Liver (tissue), 3 donors: ENCODE measurements around the gene TIPRL.

Experiments
- EGR1 ChIP-seq, 2 donors: IDR thresholded peaks; 2 replicates each; pipeline ENCODE4 v1.6.1; 2016 to 2018; ENCODE audit warnings: antibody characterized with exemption in 2 of 2, low read depth in 2 of 2
- GABPA ChIP-seq, 2 donors: IDR thresholded peaks in 1 of 2; conservative IDR thresholded peaks in 1 of 2; 2 replicates each; pipeline ENCODE4 v1.6.1; 2016; ENCODE audit warnings: antibody characterized with exemption in 2 of 2, mild to moderate bottlenecking in 1 of 2, moderate library complexity in 1 of 2
- JUND ChIP-seq, 2 donors: IDR thresholded peaks; 2 replicates each; pipeline ENCODE4 v1.6.1; 2016; ENCODE audit warnings: antibody characterized with exemption in 2 of 2
- RAD21 ChIP-seq, 2 donors: IDR thresholded peaks; 2 replicates each; pipeline ENCODE4 v1.6.1; 2016; ENCODE audit warnings: antibody characterized with exemption in 2 of 2, mild to moderate bottlenecking in 2 of 2
- SP1 ChIP-seq: IDR thresholded peaks from 2 replicates; pipeline ENCODE4 v1.6.1; 2018; ENCODE audit warnings: antibody characterized with exemption, mild to moderate bottlenecking
- TAF1 ChIP-seq: conservative IDR thresholded peaks from 2 replicates; pipeline ENCODE4 v1.6.1; 2016; ENCODE audit warnings: antibody characterized with exemption, mild to moderate bottlenecking
- YY1 ChIP-seq: IDR thresholded peaks from 2 replicates; pipeline ENCODE4 v1.6.1; 2016; ENCODE audit warnings: antibody characterized with exemption, mild to moderate bottlenecking
- TF ChIP-seq, protein P1 (sequence below): fragments of 150-350 bp; IDR thresholded peaks from 2 replicates; pipeline ENCODE4 v1.5.1; 2017; ENCODE audit warnings: improper control_type of control experiment, low read depth, low read length; ENCODE audit not compliant: missing input control
- TF ChIP-seq, protein P2 (sequence below): IDR thresholded peaks from 2 replicates; pipeline ENCODE4 v1.6.1; 2016; ENCODE audit warnings: antibody characterized with exemption, mild to moderate bottlenecking
- TF ChIP-seq, protein P3 (sequence below): IDR thresholded peaks from 2 replicates; pipeline ENCODE4 v1.6.1; 2016; ENCODE audit warnings: antibody characterized with exemption
- donor health status: healthy.
- donor health status: healthy.

DNA sequence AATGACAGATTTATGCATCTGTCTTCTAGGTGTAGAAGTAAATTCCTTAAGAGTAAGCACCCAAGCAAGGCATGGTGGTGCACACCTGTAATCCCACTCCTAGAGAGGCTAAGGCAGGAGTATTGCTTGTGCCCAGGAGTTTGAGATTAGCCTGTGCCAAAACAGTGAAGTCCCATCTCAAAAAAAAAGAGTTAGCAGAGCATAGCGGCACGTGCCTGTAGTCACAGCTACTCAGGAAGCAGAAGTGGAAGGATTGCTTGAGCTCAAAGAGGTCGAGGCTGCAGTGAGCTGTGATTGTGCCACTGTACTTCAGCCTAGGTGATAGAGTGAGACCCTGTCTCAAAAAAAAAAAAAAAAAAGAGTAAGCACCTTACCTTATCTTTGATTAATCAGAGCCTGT, 15.1 kb upstream of the TIPRL start:
- TF ChIP-seq GABPA (IDR thresholded peaks at IDR 0.05 in 1 of 2, conservative IDR thresholded peaks at IDR 0.05 in 1 of 2) (no peak), RAD21 (IDR thresholded peaks at IDR 0.05) (no peak), EGR1 (IDR thresholded peaks at IDR 0.05; ENCODE audit: low read depth in 2 of 2) (no peak), YY1 (no peak), JUND (IDR thresholded peaks at IDR 0.05) (no peak), SP1 (no peak), TAF1 (no peak)
- TF ChIP-seq, protein P1, sequence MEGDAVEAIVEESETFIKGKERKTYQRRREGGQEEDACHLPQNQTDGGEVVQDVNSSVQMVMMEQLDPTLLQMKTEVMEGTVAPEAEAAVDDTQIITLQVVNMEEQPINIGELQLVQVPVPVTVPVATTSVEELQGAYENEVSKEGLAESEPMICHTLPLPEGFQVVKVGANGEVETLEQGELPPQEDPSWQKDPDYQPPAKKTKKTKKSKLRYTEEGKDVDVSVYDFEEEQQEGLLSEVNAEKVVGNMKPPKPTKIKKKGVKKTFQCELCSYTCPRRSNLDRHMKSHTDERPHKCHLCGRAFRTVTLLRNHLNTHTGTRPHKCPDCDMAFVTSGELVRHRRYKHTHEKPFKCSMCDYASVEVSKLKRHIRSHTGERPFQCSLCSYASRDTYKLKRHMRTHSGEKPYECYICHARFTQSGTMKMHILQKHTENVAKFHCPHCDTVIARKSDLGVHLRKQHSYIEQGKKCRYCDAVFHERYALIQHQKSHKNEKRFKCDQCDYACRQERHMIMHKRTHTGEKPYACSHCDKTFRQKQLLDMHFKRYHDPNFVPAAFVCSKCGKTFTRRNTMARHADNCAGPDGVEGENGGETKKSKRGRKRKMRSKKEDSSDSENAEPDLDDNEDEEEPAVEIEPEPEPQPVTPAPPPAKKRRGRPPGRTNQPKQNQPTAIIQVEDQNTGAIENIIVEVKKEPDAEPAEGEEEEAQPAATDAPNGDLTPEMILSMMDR: no peak
- TF ChIP-seq, protein P2, sequence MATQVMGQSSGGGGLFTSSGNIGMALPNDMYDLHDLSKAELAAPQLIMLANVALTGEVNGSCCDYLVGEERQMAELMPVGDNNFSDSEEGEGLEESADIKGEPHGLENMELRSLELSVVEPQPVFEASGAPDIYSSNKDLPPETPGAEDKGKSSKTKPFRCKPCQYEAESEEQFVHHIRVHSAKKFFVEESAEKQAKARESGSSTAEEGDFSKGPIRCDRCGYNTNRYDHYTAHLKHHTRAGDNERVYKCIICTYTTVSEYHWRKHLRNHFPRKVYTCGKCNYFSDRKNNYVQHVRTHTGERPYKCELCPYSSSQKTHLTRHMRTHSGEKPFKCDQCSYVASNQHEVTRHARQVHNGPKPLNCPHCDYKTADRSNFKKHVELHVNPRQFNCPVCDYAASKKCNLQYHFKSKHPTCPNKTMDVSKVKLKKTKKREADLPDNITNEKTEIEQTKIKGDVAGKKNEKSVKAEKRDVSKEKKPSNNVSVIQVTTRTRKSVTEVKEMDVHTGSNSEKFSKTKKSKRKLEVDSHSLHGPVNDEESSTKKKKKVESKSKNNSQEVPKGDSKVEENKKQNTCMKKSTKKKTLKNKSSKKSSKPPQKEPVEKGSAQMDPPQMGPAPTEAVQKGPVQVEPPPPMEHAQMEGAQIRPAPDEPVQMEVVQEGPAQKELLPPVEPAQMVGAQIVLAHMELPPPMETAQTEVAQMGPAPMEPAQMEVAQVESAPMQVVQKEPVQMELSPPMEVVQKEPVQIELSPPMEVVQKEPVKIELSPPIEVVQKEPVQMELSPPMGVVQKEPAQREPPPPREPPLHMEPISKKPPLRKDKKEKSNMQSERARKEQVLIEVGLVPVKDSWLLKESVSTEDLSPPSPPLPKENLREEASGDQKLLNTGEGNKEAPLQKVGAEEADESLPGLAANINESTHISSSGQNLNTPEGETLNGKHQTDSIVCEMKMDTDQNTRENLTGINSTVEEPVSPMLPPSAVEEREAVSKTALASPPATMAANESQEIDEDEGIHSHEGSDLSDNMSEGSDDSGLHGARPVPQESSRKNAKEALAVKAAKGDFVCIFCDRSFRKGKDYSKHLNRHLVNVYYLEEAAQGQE: no peak
- TF ChIP-seq, protein P3, sequence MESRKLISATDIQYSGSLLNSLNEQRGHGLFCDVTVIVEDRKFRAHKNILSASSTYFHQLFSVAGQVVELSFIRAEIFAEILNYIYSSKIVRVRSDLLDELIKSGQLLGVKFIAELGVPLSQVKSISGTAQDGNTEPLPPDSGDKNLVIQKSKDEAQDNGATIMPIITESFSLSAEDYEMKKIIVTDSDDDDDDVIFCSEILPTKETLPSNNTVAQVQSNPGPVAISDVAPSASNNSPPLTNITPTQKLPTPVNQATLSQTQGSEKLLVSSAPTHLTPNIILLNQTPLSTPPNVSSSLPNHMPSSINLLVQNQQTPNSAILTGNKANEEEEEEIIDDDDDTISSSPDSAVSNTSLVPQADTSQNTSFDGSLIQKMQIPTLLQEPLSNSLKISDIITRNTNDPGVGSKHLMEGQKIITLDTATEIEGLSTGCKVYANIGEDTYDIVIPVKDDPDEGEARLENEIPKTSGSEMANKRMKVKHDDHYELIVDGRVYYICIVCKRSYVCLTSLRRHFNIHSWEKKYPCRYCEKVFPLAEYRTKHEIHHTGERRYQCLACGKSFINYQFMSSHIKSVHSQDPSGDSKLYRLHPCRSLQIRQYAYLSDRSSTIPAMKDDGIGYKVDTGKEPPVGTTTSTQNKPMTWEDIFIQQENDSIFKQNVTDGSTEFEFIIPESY: no peak
